ENCODE data around the gene CALN1.

Gene CALN1

GRCh38 chr7:72405871-72406270, 6.3 kb downstream of the CALN1 start:
- Histone ChIP-seq H3K4me3 (ENCODE audit: insufficient read depth in 1 of 2, low read depth in 1 of 2, low read length in 2 of 2) (no peak overlapping the region), H3K9me3 (ENCODE audit: control insufficient read depth, low read length) (peaks cover 7% of the 10 kb centered on the region), H2AFZ (ENCODE audit: low read depth, low read length) (no peak overlapping the region), H3K4ac (ENCODE audit: low read depth in 1 of 2, low read length in 2 of 2) (no peak overlapping the region), H2BK5ac (ENCODE audit: low read depth, low read length, poor library complexity, severe bottlenecking) (no peak overlapping the region), H3K4me2 (ENCODE audit: low read length, poor library complexity, severe bottlenecking) (no peak overlapping the region), H3K9ac (ENCODE audit: low read length) (no peak overlapping the region), H4K8ac (ENCODE audit: low read length) (no peak overlapping the region), H3K36me3 (ENCODE audit: control insufficient read depth in 1 of 2, insufficient read depth in 2 of 2, low read depth in 1 of 2, low read length in 2 of 2) (no peaks in the 10 kb centered on the region), H2BK12ac (ENCODE audit: low read length in 2 of 2) (no peak overlapping the region), H3K4me1 (ENCODE audit: control insufficient read depth, insufficient read depth, low read depth, low read length) (no peaks in the 10 kb centered on the region), H2BK120ac (ENCODE audit: low read depth, low read length) (no peak overlapping the region), H2BK15ac (ENCODE audit: low read depth, poor library complexity, severe bottlenecking) (no peak overlapping the region), H3K27ac (ENCODE audit: low read length, poor library complexity, severe bottlenecking) (no peak overlapping the region), H2AK5ac (ENCODE audit: low read length, severe bottlenecking) (no peak overlapping the region), H3K79me1 (replicated peaks; ENCODE audit: low read length, poor library complexity, severe bottlenecking) (no peaks in the 10 kb centered on the region), H3K14ac (ENCODE audit: low read length in 2 of 2) (no peak overlapping the region), H3K23ac (ENCODE audit: low read length in 2 of 2) (no peak overlapping the region), H3K18ac (ENCODE audit: low read depth in 1 of 2, low read length in 2 of 2) (no peak overlapping the region), H3K27me3 (ENCODE audit: control insufficient read depth in 1 of 2, insufficient read depth in 1 of 2, low read length in 2 of 2) (no peaks in the 10 kb centered on the region), H4K91ac (ENCODE audit: low read length) (no peak overlapping the region)
- no peak for DNase-seq
- 87% methylated on average over 15 of the region's 15 CpGs for WGBS

GRCh38 chr7:72405418-72405817, 6.7 kb downstream of the CALN1 start:
- H3K4me2 ChIP-seq (ENCODE audit: low read length, poor library complexity, severe bottlenecking), result no peak overlapping the region
- 81% methylated on average over 11 of the region's 11 CpGs for WGBS

GRCh38 chr7:72404743-72405142, 7.4 kb downstream of the CALN1 start:
- Histone ChIP-seq H4K91ac (ENCODE audit: low read length) (no peak overlapping the region), H2AK5ac (ENCODE audit: low read length, severe bottlenecking) (no peak overlapping the region), H3K9me3 (ENCODE audit: control insufficient read depth, low read length) (peaks cover 7% of the 10 kb centered on the region), H2AFZ (ENCODE audit: low read depth, low read length) (no peak overlapping the region), H2BK15ac (ENCODE audit: low read depth, poor library complexity, severe bottlenecking) (no peak overlapping the region), H3K79me1 (replicated peaks; ENCODE audit: low read length, poor library complexity, severe bottlenecking) (no peaks in the 10 kb centered on the region), H3K23ac (ENCODE audit: low read length in 2 of 2) (no peak overlapping the region), H3K18ac (ENCODE audit: low read depth in 1 of 2, low read length in 2 of 2) (no peak overlapping the region), H3K36me3 (ENCODE audit: control insufficient read depth in 1 of 2, insufficient read depth in 2 of 2, low read depth in 1 of 2, low read length in 2 of 2) (no peaks in the 10 kb centered on the region), H3K4me2 (ENCODE audit: low read length, poor library complexity, severe bottlenecking) (no peak overlapping the region), H3K4me3 (ENCODE audit: insufficient read depth in 1 of 2, low read depth in 1 of 2, low read length in 2 of 2) (no peak overlapping the region), H2BK120ac (ENCODE audit: low read depth, low read length) (no peak overlapping the region), H4K8ac (ENCODE audit: low read length) (no peak overlapping the region), H3K14ac (ENCODE audit: low read length in 2 of 2) (no peak overlapping the region), H3K27ac (ENCODE audit: low read length, poor library complexity, severe bottlenecking) (no peak overlapping the region), H2BK12ac (ENCODE audit: low read length in 2 of 2) (no peak overlapping the region), H3K4ac (ENCODE audit: low read depth in 1 of 2, low read length in 2 of 2) (no peak overlapping the region), H3K27me3 (ENCODE audit: control insufficient read depth in 1 of 2, insufficient read depth in 1 of 2, low read length in 2 of 2) (no peaks in the 10 kb centered on the region), H3K9ac (ENCODE audit: low read length) (no peak overlapping the region), H2BK5ac (ENCODE audit: low read depth, low read length, poor library complexity, severe bottlenecking) (no peak overlapping the region), H3K4me1 (ENCODE audit: control insufficient read depth, insufficient read depth, low read depth, low read length) (no peaks in the 10 kb centered on the region)
- WGBS, result 76% methylated on average over 5 of the region's 5 CpGs
- DNase-seq, result no peak

More at GRCh38 chr7:72405418-72405817, 6.7 kb downstream of the CALN1 start:
- H3K27ac ChIP-seq (ENCODE audit: low read length, poor library complexity, severe bottlenecking), result no peak overlapping the region
- H3K18ac ChIP-seq (ENCODE audit: low read depth in 1 of 2, low read length in 2 of 2), result no peak overlapping the region
- no peak overlapping the region for H3K23ac ChIP-seq (ENCODE audit: low read length in 2 of 2)
- DNase-seq, result no peak
- H2AFZ ChIP-seq (ENCODE audit: low read depth, low read length), result no peak overlapping the region
- H2BK5ac ChIP-seq (ENCODE audit: low read depth, low read length, poor library complexity, severe bottlenecking), result no peak overlapping the region
- H3K4me3 ChIP-seq (ENCODE audit: insufficient read depth in 1 of 2, low read depth in 1 of 2, low read length in 2 of 2), result no peak overlapping the region
- no peak overlapping the region for H4K91ac ChIP-seq (ENCODE audit: low read length)
- H3K9me3 ChIP-seq (ENCODE audit: control insufficient read depth, low read length), result peaks cover 7% of the 10 kb centered on the region
- no peak overlapping the region for H2BK12ac ChIP-seq (ENCODE audit: low read length in 2 of 2)
- H2BK15ac ChIP-seq (ENCODE audit: low read depth, poor library complexity, severe bottlenecking), result no peak overlapping the region
- H2BK120ac ChIP-seq (ENCODE audit: low read depth, low read length), result no peak overlapping the region
- no peak overlapping the region for H3K4ac ChIP-seq (ENCODE audit: low read depth in 1 of 2, low read length in 2 of 2)
- no peak overlapping the region for H2AK5ac ChIP-seq (ENCODE audit: low read length, severe bottlenecking)
- H3K36me3 ChIP-seq (ENCODE audit: control insufficient read depth in 1 of 2, insufficient read depth in 2 of 2, low read depth in 1 of 2, low read length in 2 of 2), result no peaks in the 10 kb centered on the region
- H3K14ac ChIP-seq (ENCODE audit: low read length in 2 of 2), result no peak overlapping the region
- no peaks in the 10 kb centered on the region for H3K79me1 ChIP-seq (replicated peaks; ENCODE audit: low read length, poor library complexity, severe bottlenecking)
- H3K4me1 ChIP-seq (ENCODE audit: control insufficient read depth, insufficient read depth, low read depth, low read length), result no peaks in the 10 kb centered on the region
- H3K9ac ChIP-seq (ENCODE audit: low read length), result no peak overlapping the region
- H3K27me3 ChIP-seq (ENCODE audit: control insufficient read depth in 1 of 2, insufficient read depth in 1 of 2, low read length in 2 of 2), result no peaks in the 10 kb centered on the region
- H4K8ac ChIP-seq (ENCODE audit: low read length), result no peak overlapping the region

GRCh38 chr7:72403458-72404076, 8.6 kb downstream of the CALN1 start:
- H4K91ac ChIP-seq (ENCODE audit: low read length), result no peak overlapping the region
- no peak overlapping the region for H2BK12ac ChIP-seq (ENCODE audit: low read length in 2 of 2)

More at GRCh38 chr7:72403458-72404076, 8.6 kb downstream of the CALN1 start:
- H3K79me1 ChIP-seq (replicated peaks; ENCODE audit: low read length, poor library complexity, severe bottlenecking), result no peaks in the 10 kb centered on the region
- WGBS, result 88% methylated on average over 7 of the region's 9 CpGs
- H3K4me3 ChIP-seq (ENCODE audit: insufficient read depth in 1 of 2, low read depth in 1 of 2, low read length in 2 of 2), result no peak overlapping the region
- no peak overlapping the region for H3K27ac ChIP-seq (ENCODE audit: low read length, poor library complexity, severe bottlenecking)
- no peak overlapping the region for H3K23ac ChIP-seq (ENCODE audit: low read length in 2 of 2)
- H2BK120ac ChIP-seq (ENCODE audit: low read depth, low read length), result no peak overlapping the region
- DNase-seq, result no peak
- no peak overlapping the region for H3K9ac ChIP-seq (ENCODE audit: low read length)
- no peak overlapping the region for H3K14ac ChIP-seq (ENCODE audit: low read length in 2 of 2)
- H3K4me2 ChIP-seq (ENCODE audit: low read length, poor library complexity, severe bottlenecking), result no peak overlapping the region
- peaks cover 7% of the 10 kb centered on the region for H3K9me3 ChIP-seq (ENCODE audit: control insufficient read depth, low read length)
- H4K8ac ChIP-seq (ENCODE audit: low read length), result peak overlapping the region; percentile 7
- no peak overlapping the region for H2AFZ ChIP-seq (ENCODE audit: low read depth, low read length)
- no peaks in the 10 kb centered on the region for H3K36me3 ChIP-seq (ENCODE audit: control insufficient read depth in 1 of 2, insufficient read depth in 2 of 2, low read depth in 1 of 2, low read length in 2 of 2)
- no peaks in the 10 kb centered on the region for H3K27me3 ChIP-seq (ENCODE audit: control insufficient read depth in 1 of 2, insufficient read depth in 1 of 2, low read length in 2 of 2)
- H2BK5ac ChIP-seq (ENCODE audit: low read depth, low read length, poor library complexity, severe bottlenecking), result no peak overlapping the region
- H2AK5ac ChIP-seq (ENCODE audit: low read length, severe bottlenecking), result no peak overlapping the region
- no peak overlapping the region for H2BK15ac ChIP-seq (ENCODE audit: low read depth, poor library complexity, severe bottlenecking)
- H3K18ac ChIP-seq (ENCODE audit: low read depth in 1 of 2, low read length in 2 of 2), result no peak overlapping the region
- H3K4me1 ChIP-seq (ENCODE audit: control insufficient read depth, insufficient read depth, low read depth, low read length), result no peaks in the 10 kb centered on the region
- H3K4ac ChIP-seq (ENCODE audit: low read depth in 1 of 2, low read length in 2 of 2), result no peak overlapping the region
